Myometrial cell (primary cell): ENCODE measurements around the gene NAA25. TPM values are rescaled to one million over a fixed set of nuclear protein-coding genes. Genes with fewer than 3 reads are reported as not detected.

Experiments
- total RNA-seq: library from RNA; depleted of rRNA; stranded (reverse); fragments of >200 nt; gene quantifications from 2 replicates; pipeline ENCODE4 v1.2.3, GENCODE V29; 2015

The NAA25 gene
- 12.4 and 13.1 TPM in 2 replicates for total RNA-seq

DNA sequence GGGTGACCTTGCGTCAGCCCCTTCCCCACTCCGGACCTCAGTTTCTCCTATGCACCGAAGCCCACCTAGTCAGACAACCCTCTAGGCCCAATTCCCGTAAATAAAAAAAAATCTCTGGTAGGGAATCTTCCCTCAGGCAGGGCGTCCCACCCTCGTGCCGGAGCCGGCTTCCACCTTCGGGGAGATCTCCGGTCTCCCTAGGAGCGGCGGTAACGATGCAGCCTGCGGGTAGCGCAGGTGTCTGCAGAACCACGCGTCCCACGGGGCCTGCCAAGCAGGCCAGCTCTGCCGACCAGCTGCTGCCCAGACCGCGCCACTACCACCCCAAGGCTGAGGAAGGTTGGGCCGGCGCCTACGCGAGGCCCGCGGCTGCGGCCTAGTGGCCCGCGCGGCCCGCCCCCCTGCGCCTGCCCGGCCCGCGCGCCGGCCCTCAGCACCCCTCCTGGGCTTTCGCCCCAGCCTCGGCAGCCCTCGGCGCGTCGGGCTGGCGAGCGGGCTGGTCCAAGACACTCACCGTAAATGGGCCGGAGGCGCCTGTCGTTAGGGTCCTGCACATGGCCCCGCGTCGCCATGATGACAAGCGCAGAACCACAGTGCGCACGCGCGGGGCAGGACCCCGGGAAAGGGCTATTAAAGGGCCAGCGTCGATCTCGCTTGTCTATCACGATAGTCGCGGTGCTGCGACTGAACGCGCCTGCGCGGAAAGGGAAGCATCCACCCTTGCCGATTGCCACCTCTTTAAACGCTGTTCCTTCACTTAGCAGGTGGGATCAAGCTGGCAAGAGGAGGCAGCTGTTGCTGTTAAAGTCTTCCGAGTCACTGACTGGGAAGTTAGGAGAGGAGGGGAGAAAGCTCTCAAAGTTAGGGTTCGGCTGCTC lies at the start of gene NAA25:
Gene NAA25, minus strand, starts transcription at position 582 of the 878 bp plus-strand sequence. Its CDS starts 10 bp downstream, at position 572.

GRCh38 chr12:112125250-112125999 lies 16.8 kb upstream of the NAA25 start, which contains the start of gene TRAFD1:
Gene TRAFD1 (plus strand): TSS chr12:112125560. CDS start chr12:112130523, 4,963 bp downstream.

GRCh38 chr12:112012775-112013600 lies 95.6 kb downstream of the NAA25 start, which contains the start of the genes ERP29 and TMEM116:
Gene ERP29 (plus strand): TSS chr12:112013426. CDS start chr12:112013466, 40 bp downstream.
Gene TMEM116 (minus strand): TSS chr12:112013165. CDS start chr12:112005270, 7,895 bp downstream.

Other genes with a start within 250 kb of the NAA25 start
- 4.0 and 5.1 TPM in 2 replicates for gene TMEM116, start 95.6 kb downstream of the NAA25 start, total RNA-seq
- 56.7 and 64.9 TPM in 2 replicates for gene ERP29, start 95.4 kb downstream of the NAA25 start, total RNA-seq
- gene TRAFD1, start 16.8 kb upstream of the NAA25 start, total RNA-seq, result 79.2 and 85.3 TPM in 2 replicates